Panc1 (cell line): ENCODE results near the gene KCNJ12. TPM values are rescaled to one million over a fixed set of nuclear protein-coding genes. Genes with fewer than 3 reads are reported as not detected.
"Not testable (repeated sequence)": the region's sequence is repeated elsewhere in the genome, so short reads cannot be mapped to it uniquely, and the experiment has no call there.

Source experiments
- ATAC-seq: fragments of 200-7000 bp; cut with Tn5 transposase; 2 replicates; pipeline ENCODE4 v1.9.1; 2020; ENCODE audit warnings: mild to moderate bottlenecking, moderate library complexity
- BruUV-seq: library from RNA; stranded (reverse); fragments of 400-500 nt; replicated peaks from 2 replicates; lab custom pipeline; 2021; lab: Mats Ljungman, UMichigan
- CTCF ChIA-PET: fragments of 300-600 bp; sonication (Branson Sonifier 250); formaldehyde crosslinking; loops from one replicate; lab custom pipeline; 2022; ENCODE audit warnings: antibody characterized with exemption; lab: Charles Lee
- POLR2A ChIA-PET: fragments of 300-600 bp; sonication (Branson Sonifier 250); formaldehyde crosslinking; loops from one replicate; lab custom pipeline; 2022; ENCODE audit warnings: antibody characterized with exemption; lab: Charles Lee
- DNase-seq: peaks from one replicate; pipeline ENCODE4 v3.0.0-alpha.2; 2010; ENCODE audit warnings: low read depth, low spot score
- H3K27ac ChIP-seq: 2 replicates; pipeline ENCODE4 v1.5.1; 2011; ENCODE audit warnings: mild to moderate bottlenecking, low read length, inconsistent platforms
- H3K27me3 ChIP-seq: fragments of 200-500 bp; sonication (Bioruptor generic); 2 replicates; pipeline ENCODE4 v1.6.0; 2014; ENCODE audit warnings: low read length, inconsistent platforms; ENCODE audit not compliant: control insufficient read depth, insufficient read depth
- H3K36me3 ChIP-seq: fragments of 200-500 bp; sonication (Bioruptor generic); 2 replicates; pipeline ENCODE4 v1.5.1; 2014; ENCODE audit warnings: inconsistent platforms, mild to moderate bottlenecking, low read length, moderate library complexity; ENCODE audit not compliant: control insufficient read depth, insufficient read depth
- H3K4me1 ChIP-seq: 2 replicates; pipeline ENCODE4 v1.5.1; 2011; ENCODE audit warnings: inconsistent platforms, mild to moderate bottlenecking, low read length, moderate library complexity; ENCODE audit not compliant: control insufficient read depth, insufficient read depth
- H3K4me3 ChIP-seq, 2 experiments: 2 replicates each; pipeline ENCODE4 v1.5.1; 2011 to 2012; ENCODE audit warnings: low read depth in 2 of 2, low read length in 2 of 2, mild to moderate bottlenecking in 2 of 2, inconsistent platforms in 1 of 2, moderate library complexity in 1 of 2
- H3K9me3 ChIP-seq: fragments of 200-500 bp; sonication (Bioruptor generic); 2 replicates; pipeline ENCODE4 v1.5.1; 2014; ENCODE audit warnings: low read depth, mild to moderate bottlenecking, inconsistent platforms, low read length, moderate library complexity; ENCODE audit not compliant: control insufficient read depth, insufficient read depth
- in situ Hi-C: cut with HindIII; loops from 2 replicates; pipeline ENCODE4 v1.10.0; 2016; ENCODE audit warnings: low sequenced_read_pairs, low pct_unique_long_range_greater_than_20kb
- intact Hi-C: fragments of 100-400 bp; cut with micrococcal nuclease; formaldehyde crosslinking; loops from one replicate; pipeline ENCODE4 v1.10.0; 2022; ENCODE audit not compliant: unreplicated experiment
- total RNA-seq: library from RNA; stranded (reverse); gene quantifications from one replicate; pipeline ENCODE4 v1.2.1, GENCODE V29; 2021; ENCODE audit not compliant: unreplicated experiment

Gene KCNJ12
- total RNA-seq, 1 experiment from 2014 or later = 2.7 TPM

- H3K9me3 ChIP-seq, H3K4me3 ChIP-seq, DNase-seq, in situ Hi-C loops, H3K27ac ChIP-seq, POLR2A ChIA-PET, intact Hi-C loops, H3K36me3 ChIP-seq, H3K27me3 ChIP-seq, H3K4me1 ChIP-seq, CTCF ChIA-PET, ATAC-seq, BruUV-seq: not testable (repeated sequence)
Observed at GRCh38 chr17:21409971-21410370, 33.8 kb downstream of the KCNJ12 start.

GRCh38 chr17:21410371-21410770 is 34.2 kb downstream of the KCNJ12 start:
- H3K9me3 ChIP-seq, ATAC-seq, DNase-seq, H3K36me3 ChIP-seq, intact Hi-C loops, POLR2A ChIA-PET, BruUV-seq, in situ Hi-C loops, CTCF ChIA-PET, H3K27ac ChIP-seq, H3K27me3 ChIP-seq, H3K4me3 ChIP-seq, H3K4me1 ChIP-seq: not testable (repeated sequence)

- ATAC-seq, H3K4me1 ChIP-seq, POLR2A ChIA-PET, H3K4me3 ChIP-seq, DNase-seq, H3K27me3 ChIP-seq, H3K27ac ChIP-seq, BruUV-seq, H3K36me3 ChIP-seq, intact Hi-C loops, in situ Hi-C loops, CTCF ChIA-PET, H3K9me3 ChIP-seq: not testable (repeated sequence)
Observed at GRCh38 chr17:21410906-21411678, 34.9 kb downstream of the KCNJ12 start.

- H3K4me1 ChIP-seq, in situ Hi-C loops, H3K27ac ChIP-seq, H3K4me3 ChIP-seq, BruUV-seq, H3K27me3 ChIP-seq, POLR2A ChIA-PET, H3K9me3 ChIP-seq, ATAC-seq, CTCF ChIA-PET, H3K36me3 ChIP-seq, DNase-seq, intact Hi-C loops: not testable (repeated sequence)
Observed at GRCh38 chr17:21411679-21412205, 35.6 kb downstream of the KCNJ12 start.

GRCh38 chr17:21412207-21412681 is 36.1 kb downstream of the KCNJ12 start:
- H3K36me3 ChIP-seq, H3K4me1 ChIP-seq, POLR2A ChIA-PET, BruUV-seq, H3K27me3 ChIP-seq, H3K4me3 ChIP-seq, DNase-seq, ATAC-seq, H3K27ac ChIP-seq, in situ Hi-C loops, H3K9me3 ChIP-seq, intact Hi-C loops, CTCF ChIA-PET: not testable (repeated sequence)

GRCh38 chr17:21413570-21414279 is 37.6 kb downstream of the KCNJ12 start:
- in situ Hi-C loops, intact Hi-C loops, H3K9me3 ChIP-seq, CTCF ChIA-PET, H3K27me3 ChIP-seq, H3K27ac ChIP-seq, BruUV-seq, DNase-seq, H3K4me3 ChIP-seq, ATAC-seq, POLR2A ChIA-PET, H3K4me1 ChIP-seq, H3K36me3 ChIP-seq: not testable (repeated sequence)

- not testable (repeated sequence) for DNase-seq
Observed at GRCh38 chr17:21414616-21415015, 38.5 kb downstream of the KCNJ12 start.

More at GRCh38 chr17:21414616-21415015, 38.5 kb downstream of the KCNJ12 start:
- intact Hi-C loops, in situ Hi-C loops, H3K4me1 ChIP-seq, H3K27me3 ChIP-seq, H3K4me3 ChIP-seq, CTCF ChIA-PET, H3K27ac ChIP-seq, POLR2A ChIA-PET, ATAC-seq, H3K9me3 ChIP-seq, H3K36me3 ChIP-seq, BruUV-seq: not testable (repeated sequence)
